GM19099 (cell line): ENCODE data around the gene C12orf57.
A peak's percentile ranks its signal among the peaks of the same experiment; 100 is the strongest.

Source experiments
- POLR2A ChIP-seq: IDR thresholded peaks from 3 replicates; pipeline ENCODE4 v1.6.1; 2011; ENCODE audit warnings: low read depth; ENCODE audit not compliant: insufficient read length; ENCODE audit errors: extremely low read depth

Gene C12orf57

GRCh38 chr12:6953442-6954315, 9.9 kb downstream of the C12orf57 start:
- peak; percentile 99 for TF ChIP-seq POLR2A

- TF ChIP-seq POLR2A = no peak
Observed at GRCh38 chr12:6954316-6955107, 10.7 kb downstream of the C12orf57 start.

GRCh38 chr12:6955108-6956020, 11.5 kb downstream of the C12orf57 start:
- TF ChIP-seq POLR2A = peak; percentile 19

- TF ChIP-seq POLR2A = peak; percentile 22
Observed at GRCh38 chr12:6956021-6956727, 12.4 kb downstream of the C12orf57 start.

GRCh38 chr12:6957151-6957701, 13.4 kb downstream of the C12orf57 start:
- no peak for TF ChIP-seq POLR2A

DNA sequence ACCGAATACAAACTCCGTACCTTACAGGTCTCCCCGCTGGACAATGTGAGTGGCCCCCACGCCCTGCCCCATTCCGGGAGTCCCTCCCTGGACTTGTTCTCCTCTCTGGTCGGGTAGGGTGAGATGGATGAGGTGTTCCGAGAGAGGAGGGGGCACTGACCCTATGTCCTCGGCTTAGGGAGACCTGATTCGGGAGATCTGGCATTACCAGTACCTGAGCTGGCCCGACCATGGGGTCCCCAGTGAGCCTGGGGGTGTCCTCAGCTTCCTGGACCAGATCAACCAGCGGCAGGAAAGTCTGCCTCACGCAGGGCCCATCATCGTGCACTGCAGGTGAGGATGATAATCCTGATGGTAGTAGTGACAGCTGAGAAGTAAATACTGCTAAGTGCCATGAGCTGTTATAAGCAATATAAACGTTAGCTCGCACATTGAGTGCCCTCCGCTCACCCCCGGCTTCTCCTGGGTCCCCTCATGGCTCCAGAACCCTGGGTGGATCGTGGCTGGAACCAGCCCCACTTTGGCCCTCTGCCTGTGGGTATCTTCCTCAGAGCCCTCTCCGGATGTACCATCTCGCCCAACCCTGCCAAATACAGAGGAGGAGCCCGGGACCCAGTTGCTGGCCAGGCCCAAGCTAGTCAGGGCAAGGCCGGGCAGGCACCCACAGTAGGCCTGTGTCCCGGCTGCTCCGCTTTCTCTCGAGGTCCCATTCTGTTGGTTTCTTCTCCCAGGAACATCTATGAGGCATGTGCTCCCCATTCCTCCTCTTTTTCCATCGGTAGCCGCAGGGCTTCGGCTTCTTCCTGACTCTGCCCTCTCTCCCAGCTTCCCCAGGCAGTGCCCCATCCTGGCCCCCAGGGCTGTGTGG, 14.2 kb downstream of the C12orf57 start:
- TF ChIP-seq POLR2A = no peak

- no peak for TF ChIP-seq POLR2A
Observed at GRCh38 chr12:6958609-6959057, 14.8 kb downstream of the C12orf57 start.

DNA sequence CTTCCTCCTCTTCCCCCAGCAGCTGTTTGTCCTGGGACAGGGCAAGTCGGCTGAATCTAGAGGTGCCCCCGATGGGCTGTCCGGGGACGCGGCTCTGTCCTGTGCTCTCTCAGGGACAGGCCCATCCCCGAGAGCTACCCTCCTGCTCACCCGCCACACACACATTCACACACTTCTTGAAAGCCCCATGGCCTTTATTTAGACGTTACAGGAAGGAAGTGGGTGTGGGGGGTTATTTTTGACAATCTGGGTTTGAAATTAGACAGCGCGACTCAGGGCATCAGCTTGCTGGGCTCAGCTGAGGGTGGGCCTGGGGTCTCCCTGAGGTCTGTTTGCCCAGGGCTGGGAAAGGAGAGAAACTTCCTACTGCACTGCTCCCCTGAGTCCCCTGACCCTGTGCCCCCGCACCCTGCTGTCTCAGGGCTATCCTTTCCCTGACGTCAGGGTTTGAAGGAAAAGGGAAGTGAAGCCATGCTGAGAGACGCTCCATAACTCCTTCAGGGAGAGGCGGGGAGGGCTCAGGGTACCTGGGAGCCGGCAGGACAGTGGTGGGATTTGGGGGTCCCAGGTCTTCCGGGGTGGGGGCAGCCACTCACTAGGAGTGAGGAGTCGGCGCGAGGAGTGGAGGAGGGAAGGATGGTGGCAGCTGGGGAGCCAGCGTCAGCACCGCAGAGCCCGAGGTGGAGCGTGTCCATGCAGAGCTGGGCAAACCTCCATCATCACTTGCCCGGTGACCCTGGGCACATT, 15.4 kb downstream of the C12orf57 start:
- peak; percentile 78 for TF ChIP-seq POLR2A

DNA sequence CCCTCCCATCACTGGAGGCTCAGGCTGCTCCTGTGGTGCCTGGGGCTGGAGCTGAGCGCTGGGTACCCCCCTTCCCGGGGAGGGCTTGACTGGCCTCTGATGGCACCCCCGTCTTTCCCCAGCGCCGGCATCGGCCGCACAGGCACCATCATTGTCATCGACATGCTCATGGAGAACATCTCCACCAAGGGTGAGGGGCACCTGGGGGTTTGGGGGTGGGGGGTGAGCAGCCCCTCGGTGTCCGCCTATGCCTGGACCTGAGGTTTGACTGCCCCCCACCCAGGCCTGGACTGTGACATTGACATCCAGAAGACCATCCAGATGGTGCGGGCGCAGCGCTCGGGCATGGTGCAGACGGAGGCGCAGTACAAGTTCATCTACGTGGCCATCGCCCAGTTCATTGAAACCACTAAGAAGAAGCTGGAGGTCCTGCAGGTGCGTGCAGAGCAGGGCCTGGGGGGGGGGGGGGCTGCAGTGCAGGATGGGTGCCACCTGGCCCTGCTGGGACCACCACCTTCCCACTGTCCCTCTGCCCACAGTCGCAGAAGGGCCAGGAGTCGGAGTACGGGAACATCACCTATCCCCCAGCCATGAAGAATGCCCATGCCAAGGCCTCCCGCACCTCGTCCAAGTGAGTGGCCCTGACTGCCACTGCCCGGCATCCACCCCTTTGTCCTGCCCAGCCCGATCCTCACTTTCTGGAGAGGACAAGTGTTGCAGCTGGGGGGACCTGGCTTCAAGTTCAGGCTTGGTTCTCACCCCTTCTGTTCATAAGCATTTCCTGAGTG, 16.2 kb downstream of the C12orf57 start:
- no peak for TF ChIP-seq POLR2A

- no peak for TF ChIP-seq POLR2A
Observed at GRCh38 chr12:6960593-6961277, 16.9 kb downstream of the C12orf57 start.

GRCh38 chr12:6961278-6961694, 17.5 kb downstream of the C12orf57 start:
- TF ChIP-seq POLR2A = peak; percentile 16

DNA sequence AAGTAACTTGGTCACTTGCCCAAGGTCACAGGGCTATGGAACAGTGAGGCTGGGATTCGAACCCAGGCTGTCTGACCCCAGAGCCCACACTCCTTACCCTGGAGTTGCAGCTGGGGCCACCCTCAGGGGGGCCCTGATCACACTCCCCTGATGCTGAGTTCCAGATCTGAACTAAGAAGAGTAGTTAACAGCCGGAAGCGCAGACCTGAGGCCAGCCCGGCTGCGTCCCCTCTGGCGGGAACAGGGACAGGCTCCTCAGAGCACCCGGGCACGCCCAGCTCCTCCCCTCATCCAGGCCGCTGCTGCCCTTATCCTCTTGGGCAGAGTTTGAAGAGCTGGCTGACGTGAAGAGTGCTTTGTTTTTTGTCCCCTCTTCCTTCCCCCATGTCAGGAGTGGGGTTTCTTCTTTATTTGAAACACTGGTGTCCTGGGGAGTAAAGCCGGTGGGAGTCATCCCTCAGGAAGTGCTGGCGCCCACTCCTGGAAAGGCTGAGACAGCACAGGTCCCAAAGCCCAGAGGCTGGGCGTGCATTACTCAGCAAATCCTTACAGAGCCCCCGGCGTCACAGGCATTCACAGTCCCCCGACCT, 18.0 kb downstream of the C12orf57 start:
- TF ChIP-seq POLR2A = peak; percentile 26
